H1 (cell line): ENCODE measurements around the gene DHRS2. TPM values are rescaled to one million over a fixed set of nuclear protein-coding genes. Genes with fewer than 3 reads are reported as not detected.

ENCODE experiments used
- BACH1 ChIP-seq: IDR thresholded peaks from 2 replicates; pipeline ENCODE4 v1.6.1; 2012; ENCODE audit warnings: low read length, improper control_type of control experiment
- BCL11A ChIP-seq, 2 experiments: IDR thresholded peaks; one replicate each; pipeline ENCODE4 v1.6.1; 2011; ENCODE audit warnings: low read depth in 2 of 2, low read length in 2 of 2, mild to moderate bottlenecking in 2 of 2
- CHD7 ChIP-seq: fragments of 300-600 bp; sonication (generic); IDR thresholded peaks from 2 replicates; pipeline ENCODE4 v1.7.1; 2012; ENCODE audit warnings: low read length, moderate library complexity, mild to moderate bottlenecking, inconsistent platforms; ENCODE audit not compliant: insufficient replicate concordance
- JUN ChIP-seq: IDR thresholded peaks from 2 replicates; pipeline ENCODE4 v1.6.1; 2011; ENCODE audit warnings: low read depth, mild to moderate bottlenecking, improper control_type of control experiment, low read length
- KDM1A ChIP-seq: fragments of 200-600, 300-600 bp; sonication (generic); IDR thresholded peaks from 2 replicates; pipeline ENCODE4 v1.7.1; 2016; ENCODE audit warnings: mild to moderate bottlenecking, low read length, borderline replicate concordance
- POLR2AphosphoS5 ChIP-seq: IDR thresholded peaks from 2 replicates; pipeline ENCODE4 v1.6.1; 2011; ENCODE audit warnings: low read depth, low read length
- polyA plus RNA-seq, 7 experiments: library from polyadenylated mRNA; depleted of rRNA in 3 of 7; stranded (reverse) in 5 of 7; unstranded in 2 of 7; fragments of >200 nt in 5 of 7; fragments of 200-250 nt in 2 of 7; gene quantifications; 1 replicate in 5 of 7; 2 replicates in 1 of 7; 4 replicates in 1 of 7; pipeline versions ENCODE4 v1.2.1 to v1.2.3, GENCODE V29; 2011 to 2013; ENCODE audit warnings: missing spikeins in 2 of 7, mixed read lengths in 2 of 7
- total RNA-seq: library from RNA; stranded (reverse); fragmentation: NEBNext Ultra II Directional; extraction: Animal tissue kit (Norgen Biotek cat#: 25700); gene quantifications from 2 replicates; pipeline ENCODE4 v1.2.1, GENCODE V29; 2021

DHRS2 gene
- total and polyA plus RNA-seq, 2 of the 8 experiments (the other 6 are each of a cell fraction or from before 2014, with no cell fraction given) = 1.1 to 3.5 TPM

DNA sequence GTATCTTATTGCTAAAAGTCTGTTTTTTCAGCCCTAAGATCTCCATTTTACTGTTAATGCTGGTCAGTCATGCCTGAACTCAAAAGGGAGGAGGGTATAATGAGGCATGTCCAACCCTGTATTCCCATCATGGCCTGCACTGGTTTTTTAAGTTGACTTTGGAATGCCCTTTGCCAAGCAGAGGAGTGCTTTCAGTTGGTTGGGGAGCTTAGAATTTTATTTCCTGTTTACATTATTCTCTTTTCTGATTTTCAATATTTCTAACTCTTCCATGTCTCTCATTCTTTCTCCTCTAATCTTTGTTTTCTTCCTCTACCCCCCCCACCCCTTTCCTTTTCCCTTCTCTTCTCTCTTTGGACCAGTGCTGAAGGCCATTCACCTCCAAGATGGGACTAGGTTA is 4.9 kb upstream of the DHRS2 start (continued):
- TF ChIP-seq JUN (no peak), BACH1 (no peak), POLR2AphosphoS5 (no peak), CHD7 (no peak), KDM1A (no peak), BCL11A (IDR thresholded peaks at IDR 0.05; ENCODE audit: low read depth in 2 of 2, low read length in 2 of 2) (no peak)
